SJCRH30 (cell line): ENCODE results near the gene KRTAP25-1. TPM values are rescaled to one million over a fixed set of nuclear protein-coding genes. Genes with fewer than 3 reads are reported as not detected.

Experiments
- DNase-seq, 2 experiments: peaks; one replicate each; pipeline ENCODE4 v3.0.0-alpha.2; 2015 to 2020
- H3K27ac ChIP-seq: fragments of 250-450 bp; sonication (Bioruptor Pico); 2 replicates; pipeline ENCODE4 v1.5.1; 2020; ENCODE audit warnings: mild to moderate bottlenecking, moderate library complexity
- H3K27me3 ChIP-seq: fragments of 250-450 bp; sonication (Bioruptor Pico); 2 replicates; pipeline ENCODE4 v1.5.1; 2020; ENCODE audit warnings: mild to moderate bottlenecking, moderate library complexity
- H3K36me3 ChIP-seq: fragments of 250-450 bp; sonication (Bioruptor Pico); 2 replicates; pipeline ENCODE4 v1.5.1; 2020; ENCODE audit warnings: mild to moderate bottlenecking, moderate library complexity
- H3K4me1 ChIP-seq: fragments of 250-450 bp; sonication (Bioruptor Pico); 2 replicates; pipeline ENCODE4 v1.5.1; 2020; ENCODE audit warnings: mild to moderate bottlenecking, moderate library complexity
- H3K4me3 ChIP-seq: fragments of 250-450 bp; sonication (Bioruptor Pico); 2 replicates; pipeline ENCODE4 v1.5.1; 2020; ENCODE audit warnings: mild to moderate bottlenecking, moderate library complexity
- H3K9me3 ChIP-seq: fragments of 250-450 bp; sonication (Bioruptor Pico); replicated peaks from 2 replicates; pipeline ENCODE4 v1.5.1; 2020; ENCODE audit warnings: mild to moderate bottlenecking, moderate library complexity
- total RNA-seq: library from RNA; depleted of rRNA; stranded (reverse); fragments of >200 nt; shearing (Covaris generic); gene quantifications from 2 replicates; pipeline ENCODE4 v1.2.3, GENCODE V29; 2014; rRNA removed

The KRTAP25-1 gene
- not detected in 2 replicates for total RNA-seq

GRCh38 chr21:30289215-30289614, at the start of gene KRTAP25-1:
TSS of gene KRTAP25-1 (minus strand) at chr21:30289514. CDS start at chr21:30289490, 24 bp downstream.
- DNase-seq, result no peak
- no peak within 1 kb of the TSS for H3K4me3 ChIP-seq
- H3K27me3 ChIP-seq, result peaks cover 7% of the 10 kb centered on the region; the same call in 1 of the 2 replicates
- no peak within 1 kb of the TSS for H3K27ac ChIP-seq
- no peaks in the 10 kb centered on the region for H3K36me3 ChIP-seq
- H3K9me3 ChIP-seq, result no peaks in the 10 kb centered on the region
- H3K4me1 ChIP-seq, result no peaks in the 10 kb centered on the region

- H3K36me3 ChIP-seq, result no peaks in the 10 kb centered on the region
- no peak overlapping the region for H3K4me3 ChIP-seq
- H3K27me3 ChIP-seq, result peaks cover 3% of the 10 kb centered on the region; the same call in 1 of the 2 replicates
- H3K9me3 ChIP-seq, result no peaks in the 10 kb centered on the region
- DNase-seq, result no peak
- no peak overlapping the region for H3K27ac ChIP-seq
- H3K4me1 ChIP-seq, result no peaks in the 10 kb centered on the region
Measured at GRCh38 chr21:30338717-30339116, 49.4 kb upstream of the KRTAP25-1 start.

- DNase-seq, result no peak
- Histone ChIP-seq H3K36me3 (no peaks in the 10 kb centered on the region), H3K27ac (no peak overlapping the region), H3K4me3 (no peak overlapping the region), H3K4me1 (no peaks in the 10 kb centered on the region), H3K9me3 (no peaks in the 10 kb centered on the region), H3K27me3 (no peaks in the 10 kb centered on the region; the same call in 1 of the 2 replicates)
Measured at GRCh38 chr21:30337772-30338171, 48.5 kb upstream of the KRTAP25-1 start.

GRCh38 chr21:30337276-30337744, 48.0 kb upstream of the KRTAP25-1 start, which contains the start of gene KRTAP27-1:
TSS of gene KRTAP27-1 (minus strand) at chr21:30337694. CDS start at chr21:30337668, 26 bp downstream.
- no peak within 1 kb of the TSS for H3K27ac ChIP-seq
- H3K4me3 ChIP-seq, result no peak within 1 kb of the TSS
- no peaks in the 10 kb centered on the region for H3K4me1 ChIP-seq
- no peak for DNase-seq
- no peaks in the 10 kb centered on the region for H3K9me3 ChIP-seq
- H3K36me3 ChIP-seq, result no peaks in the 10 kb centered on the region
- no peaks in the 10 kb centered on the region; the same call in 1 of the 2 replicates for H3K27me3 ChIP-seq

GRCh38 chr21:30336596-30336995, 47.3 kb upstream of the KRTAP25-1 start:
- DNase-seq, result no peak
- Histone ChIP-seq H3K27me3 (no peaks in the 10 kb centered on the region), H3K4me3 (no peak overlapping the region), H3K27ac (no peak overlapping the region), H3K36me3 (no peaks in the 10 kb centered on the region), H3K9me3 (no peaks in the 10 kb centered on the region), H3K4me1 (no peaks in the 10 kb centered on the region)

- Histone ChIP-seq H3K36me3 (no peaks in the 10 kb centered on the region), H3K27ac (no peak overlapping the region), H3K27me3 (no peaks in the 10 kb centered on the region), H3K9me3 (no peaks in the 10 kb centered on the region), H3K4me1 (no peaks in the 10 kb centered on the region), H3K4me3 (no peak overlapping the region)
- DNase-seq, result no peak
Measured at GRCh38 chr21:30333736-30334135, 44.4 kb upstream of the KRTAP25-1 start.

GRCh38 chr21:30332681-30333080, 43.4 kb upstream of the KRTAP25-1 start:
- Histone ChIP-seq H3K4me1 (no peaks in the 10 kb centered on the region), H3K27me3 (no peaks in the 10 kb centered on the region), H3K4me3 (no peak overlapping the region), H3K9me3 (no peaks in the 10 kb centered on the region), H3K27ac (no peak overlapping the region), H3K36me3 (no peaks in the 10 kb centered on the region)
- no peak for DNase-seq

- Histone ChIP-seq H3K36me3 (no peaks in the 10 kb centered on the region), H3K4me1 (no peaks in the 10 kb centered on the region), H3K4me3 (no peak overlapping the region), H3K9me3 (no peaks in the 10 kb centered on the region), H3K27me3 (no peaks in the 10 kb centered on the region), H3K27ac (no peak overlapping the region)
- DNase-seq, result no peak
Measured at GRCh38 chr21:30329203-30329875, 40.0 kb upstream of the KRTAP25-1 start.

- no peaks in the 10 kb centered on the region for H3K9me3 ChIP-seq
- H3K4me1 ChIP-seq, result no peaks in the 10 kb centered on the region
- no peaks in the 10 kb centered on the region for H3K27me3 ChIP-seq
- H3K36me3 ChIP-seq, result no peaks in the 10 kb centered on the region
- DNase-seq, result no peak
- no peak overlapping the region for H3K4me3 ChIP-seq
- H3K27ac ChIP-seq, result no peak overlapping the region
Measured at GRCh38 chr21:30326390-30326789, 37.1 kb upstream of the KRTAP25-1 start.

GRCh38 chr21:30320215-30320614, 30.9 kb upstream of the KRTAP25-1 start, which contains the start of gene KRTAP26-1:
TSS of gene KRTAP26-1 (minus strand) at chr21:30320315. CDS start at chr21:30320035, 280 bp downstream.
- H3K27me3 ChIP-seq, result no peaks in the 10 kb centered on the region
- H3K9me3 ChIP-seq, result no peaks in the 10 kb centered on the region
- no peak within 1 kb of the TSS for H3K27ac ChIP-seq
- H3K4me3 ChIP-seq, result no peak within 1 kb of the TSS
- no peaks in the 10 kb centered on the region for H3K4me1 ChIP-seq
- DNase-seq, result no peak
- no peaks in the 10 kb centered on the region for H3K36me3 ChIP-seq

- no peak for DNase-seq
- H3K4me1 ChIP-seq, result no peaks in the 10 kb centered on the region
- H3K27me3 ChIP-seq, result no peaks in the 10 kb centered on the region
- H3K4me3 ChIP-seq, result no peak overlapping the region
- H3K36me3 ChIP-seq, result no peaks in the 10 kb centered on the region
- H3K9me3 ChIP-seq, result no peaks in the 10 kb centered on the region
- no peak overlapping the region for H3K27ac ChIP-seq
Measured at GRCh38 chr21:30315701-30316100, 26.4 kb upstream of the KRTAP25-1 start.

- H3K27me3 ChIP-seq, result no peaks in the 10 kb centered on the region
- no peak overlapping the region for H3K27ac ChIP-seq
- no peaks in the 10 kb centered on the region for H3K36me3 ChIP-seq
- H3K4me3 ChIP-seq, result no peak overlapping the region
- H3K9me3 ChIP-seq, result no peaks in the 10 kb centered on the region
- H3K4me1 ChIP-seq, result no peaks in the 10 kb centered on the region
- DNase-seq, result peak in 1 of 2 experiments; percentile 9
Measured at GRCh38 chr21:30306884-30307283, 17.6 kb upstream of the KRTAP25-1 start.

GRCh38 chr21:30305136-30305535, 15.8 kb upstream of the KRTAP25-1 start:
- no peaks in the 10 kb centered on the region for H3K27me3 ChIP-seq
- no peaks in the 10 kb centered on the region for H3K9me3 ChIP-seq
- H3K4me3 ChIP-seq, result no peak overlapping the region
- DNase-seq, result no peak
- no peaks in the 10 kb centered on the region for H3K4me1 ChIP-seq
- H3K36me3 ChIP-seq, result no peaks in the 10 kb centered on the region
- H3K27ac ChIP-seq, result no peak overlapping the region

- no peak within 1 kb of the TSS for H3K27ac ChIP-seq
- H3K4me3 ChIP-seq, result no peak within 1 kb of the TSS
- H3K9me3 ChIP-seq, result no peaks in the 10 kb centered on the region
Measured at GRCh38 chr21:30282850-30283249, 6.5 kb downstream of the KRTAP25-1 start, which contains the start of gene KRTAP24-1. TSS of gene KRTAP24-1 (minus strand) at chr21:30282950. CDS start at chr21:30282932, 18 bp downstream.

GRCh38 chr21:30271611-30272010, 17.7 kb downstream of the KRTAP25-1 start:
- H3K4me1 ChIP-seq, result no peaks in the 10 kb centered on the region
- H3K36me3 ChIP-seq, result no peaks in the 10 kb centered on the region
- no peak overlapping the region for H3K27ac ChIP-seq
- H3K27me3 ChIP-seq, result peaks cover 5% of the 10 kb centered on the region; the same call in 1 of the 2 replicates
- no peak overlapping the region for H3K4me3 ChIP-seq
- H3K9me3 ChIP-seq, result no peaks in the 10 kb centered on the region
- no peak for DNase-seq

More at GRCh38 chr21:30282850-30283249, 6.5 kb downstream of the KRTAP25-1 start, which contains the start of gene KRTAP24-1:
- H3K4me1 ChIP-seq, result no peaks in the 10 kb centered on the region
- DNase-seq, result no peak
- peaks cover 7% of the 10 kb centered on the region; the same call in 1 of the 2 replicates for H3K27me3 ChIP-seq
- no peaks in the 10 kb centered on the region for H3K36me3 ChIP-seq
